Kidney (tissue), 14 donors: ENCODE measurements around the gene DSCAML1. TPM values are rescaled to one million over a fixed set of nuclear protein-coding genes. Genes with fewer than 3 reads are reported as not detected.

Experiments
- DNase-seq, 5 donors: peaks; one replicate each; pipeline ENCODE4 v3.0.0-alpha.2; 2013 to 2020
- FAIRE-seq: peaks from 2 replicates; lab custom pipeline; 2012; peaks lifted over from hg19 to GRCh38; lab: Jason Lieb, UNC
- H3K27ac ChIP-seq, 2 donors: one replicate each; pipeline ENCODE4 v1.7.0; 2013; ENCODE audit warnings: low read depth in 2 of 2, low read length in 2 of 2, inconsistent platforms in 1 of 2
- H3K27me3 ChIP-seq: one replicate; pipeline ENCODE4 v1.7.1; 2013; ENCODE audit warnings: low read length, inconsistent platforms; ENCODE audit not compliant: control insufficient read depth, insufficient read depth
- H3K36me3 ChIP-seq, 3 donors: one replicate each; pipeline versions ENCODE4 v1.7.0 to v1.7.1; 2013; ENCODE audit warnings: low read length in 3 of 3, control low read depth in 1 of 3, inconsistent platforms in 1 of 3; ENCODE audit not compliant: insufficient read depth in 3 of 3, control insufficient read depth in 2 of 3
- H3K4me1 ChIP-seq, 3 donors: one replicate each; pipeline versions ENCODE4 v1.7.0 to v1.7.1; 2013; ENCODE audit warnings: low read length in 3 of 3, inconsistent platforms in 1 of 3, low read depth in 1 of 3; ENCODE audit not compliant: control insufficient read depth in 2 of 3, insufficient read depth in 2 of 3
- H3K4me3 ChIP-seq, 3 donors: one replicate each; pipeline versions ENCODE4 v1.7.0 to v1.8.1; 2013; ENCODE audit warnings: low read length in 3 of 3, control low read depth in 1 of 3, inconsistent platforms in 1 of 3
- H3K9ac ChIP-seq, 3 donors: one replicate each; pipeline versions ENCODE4 v1.7.0 to v1.7.1; 2013; ENCODE audit warnings: low read length in 3 of 3, control low read depth in 1 of 3, inconsistent platforms in 1 of 3
- H3K9me3 ChIP-seq, 3 donors: one replicate each; pipeline versions ENCODE4 v1.7.0 to v1.7.1; 2013; ENCODE audit warnings: low read length in 3 of 3, control low read depth in 1 of 3, inconsistent platforms in 1 of 3; ENCODE audit not compliant: control insufficient read depth in 2 of 3, insufficient read depth in 1 of 3
- intact Hi-C: fragments of 100-400 bp; cut with DNase I; formaldehyde crosslinking; loops from one replicate; pipeline ENCODE4 v1.11.1; 2022
- polyA plus RNA-seq: library from polyadenylated mRNA; stranded (reverse); fragments of 350-450 nt; fragmentation: Illumina TruSeq; extraction: RNeasy Lipid Tissue Mini Kit (QIAGEN cat#74804); gene quantifications from one replicate; pipeline ENCODE4 v1.2.3, GENCODE V29; 2014; ENCODE audit warnings: low read depth, low replicate concordance; ENCODE audit not compliant: insufficient read depth
- total RNA-seq: library from RNA; stranded (reverse); fragmentation: NEBNext Ultra II Directional; extraction: Animal tissue kit (Norgen Biotek cat#: 25700); gene quantifications from one replicate; pipeline ENCODE4 v1.2.1, GENCODE V29; 2021
- TF ChIP-seq, protein P1 (sequence below): IDR thresholded peaks from 3 replicates; pipeline ENCODE4 v1.5.1; 2012; ENCODE audit warnings: mild to moderate bottlenecking, moderate library complexity, borderline replicate concordance; ENCODE audit not compliant: insufficient read depth; ENCODE audit errors: extremely low read depth
- donor health status: control.
- donor health status: control.
- donor health status: control.
- donor health status: control.
- donor health status: control.
- donor health status: DM: yes; HTN: yes; CAD: no.
- donor health status: Normal renal cell carcinoma (clear cell type).

The DSCAML1 gene
- total and polyA plus RNA-seq, 2 donors from 2014 or later, result 0.95 to 17.3 TPM

DNA sequence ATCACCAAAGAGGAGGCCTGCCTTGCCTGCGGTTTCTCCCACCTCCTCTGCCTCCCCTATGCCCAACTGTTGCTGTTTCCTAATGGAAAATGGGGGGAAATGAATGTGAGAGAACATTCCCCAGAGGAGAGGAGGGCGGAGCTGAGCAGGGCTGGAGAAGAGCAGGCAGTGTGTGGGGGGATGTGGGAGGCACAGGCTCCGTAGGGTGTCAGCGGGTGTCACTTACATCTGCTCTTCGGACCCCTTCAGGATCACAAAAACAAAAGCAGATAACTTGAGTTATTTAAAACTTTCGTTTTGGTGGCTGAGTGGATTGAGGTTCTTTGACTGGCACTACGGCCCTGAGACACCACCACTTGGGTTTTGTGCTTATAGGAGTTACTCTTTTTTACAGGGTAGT lies 375.5 kb downstream of the DSCAML1 start:
- no peaks in the 10 kb centered on the region for H3K4me1 ChIP-seq
- intact Hi-C loops, result no loop called here
- DNase-seq, result peak in 4 of 5 donors; percentile 37 to 65 (median 50)
- no peaks in the 10 kb centered on the region for H3K36me3 ChIP-seq
- no peak overlapping the region for H3K9ac ChIP-seq
- TF ChIP-seq, protein P1, sequence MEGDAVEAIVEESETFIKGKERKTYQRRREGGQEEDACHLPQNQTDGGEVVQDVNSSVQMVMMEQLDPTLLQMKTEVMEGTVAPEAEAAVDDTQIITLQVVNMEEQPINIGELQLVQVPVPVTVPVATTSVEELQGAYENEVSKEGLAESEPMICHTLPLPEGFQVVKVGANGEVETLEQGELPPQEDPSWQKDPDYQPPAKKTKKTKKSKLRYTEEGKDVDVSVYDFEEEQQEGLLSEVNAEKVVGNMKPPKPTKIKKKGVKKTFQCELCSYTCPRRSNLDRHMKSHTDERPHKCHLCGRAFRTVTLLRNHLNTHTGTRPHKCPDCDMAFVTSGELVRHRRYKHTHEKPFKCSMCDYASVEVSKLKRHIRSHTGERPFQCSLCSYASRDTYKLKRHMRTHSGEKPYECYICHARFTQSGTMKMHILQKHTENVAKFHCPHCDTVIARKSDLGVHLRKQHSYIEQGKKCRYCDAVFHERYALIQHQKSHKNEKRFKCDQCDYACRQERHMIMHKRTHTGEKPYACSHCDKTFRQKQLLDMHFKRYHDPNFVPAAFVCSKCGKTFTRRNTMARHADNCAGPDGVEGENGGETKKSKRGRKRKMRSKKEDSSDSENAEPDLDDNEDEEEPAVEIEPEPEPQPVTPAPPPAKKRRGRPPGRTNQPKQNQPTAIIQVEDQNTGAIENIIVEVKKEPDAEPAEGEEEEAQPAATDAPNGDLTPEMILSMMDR, result no peak
- no peak overlapping the region for H3K27ac ChIP-seq
- no peak for FAIRE-seq
- no peaks in the 10 kb centered on the region for H3K9me3 ChIP-seq
- H3K27me3 ChIP-seq, result no peaks in the 10 kb centered on the region
- no peak overlapping the region for H3K4me3 ChIP-seq

DNA sequence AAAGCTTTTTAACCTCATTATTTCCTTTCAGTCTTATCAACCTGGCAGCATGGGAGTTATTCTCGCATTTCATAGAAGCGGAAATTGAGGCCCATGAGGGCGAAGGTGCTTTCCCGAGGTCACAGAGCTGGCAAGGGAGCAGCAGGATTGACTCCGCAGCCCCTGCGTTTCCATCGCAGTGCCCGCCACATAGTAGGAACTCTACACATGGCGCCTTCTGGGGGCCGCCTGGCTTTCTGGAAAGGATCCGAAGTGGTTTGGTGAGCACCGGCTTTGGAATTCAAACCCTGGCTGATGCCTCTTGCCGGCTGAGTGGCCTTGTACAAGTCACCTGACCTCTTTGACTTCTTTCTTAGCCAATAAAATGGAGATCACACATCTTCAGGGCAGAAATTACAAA lies 376.0 kb downstream of the DSCAML1 start:
- no peak overlapping the region for H3K9ac ChIP-seq

DNA sequence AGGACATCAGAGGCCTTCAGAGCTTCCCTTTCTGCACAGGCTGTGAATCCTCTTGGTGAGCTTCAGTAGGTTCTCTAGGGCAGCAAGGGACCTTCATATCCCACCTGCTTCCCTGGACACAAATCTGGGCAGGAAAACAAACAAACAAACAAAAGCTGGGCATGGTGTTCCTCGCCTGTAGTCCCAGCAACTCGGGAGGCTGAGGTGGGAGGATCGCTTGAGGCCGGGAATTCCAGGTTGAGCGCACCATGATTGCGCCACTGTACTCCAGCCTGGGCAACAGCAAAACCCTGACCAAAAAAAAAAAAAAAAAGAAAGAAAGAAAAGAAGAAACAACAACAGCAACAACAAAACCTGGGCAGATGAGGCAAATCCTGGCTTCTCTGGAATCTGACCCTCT lies 376.4 kb downstream of the DSCAML1 start:
- H3K4me1 ChIP-seq, result no peaks in the 10 kb centered on the region
- no peaks in the 10 kb centered on the region for H3K9me3 ChIP-seq
- peak in 2 of 5 donors; percentile 11 to 22 for DNase-seq
- H3K27me3 ChIP-seq, result no peaks in the 10 kb centered on the region
- no peaks in the 10 kb centered on the region for H3K36me3 ChIP-seq
- FAIRE-seq, result no peak
- intact Hi-C loops, result no loop called here
- TF ChIP-seq, protein P1, result no peak
- H3K27ac ChIP-seq, result no peak overlapping the region
- H3K9ac ChIP-seq, result no peak overlapping the region
- H3K4me3 ChIP-seq, result no peak overlapping the region

More for the DNA sequence above, 376.0 kb downstream of the DSCAML1 start:
- FAIRE-seq (no peak), DNase-seq (peak in 2 of 5 donors; percentile 32 to 49)
- no peaks in the 10 kb centered on the region for H3K27me3 ChIP-seq
- H3K9me3 ChIP-seq, result no peaks in the 10 kb centered on the region
- TF ChIP-seq, protein P1, result no peak
- H3K4me1 ChIP-seq, result no peaks in the 10 kb centered on the region
- H3K27ac ChIP-seq, result no peak overlapping the region
- intact Hi-C loops, result no loop called here
- no peak overlapping the region for H3K4me3 ChIP-seq
- H3K36me3 ChIP-seq, result no peaks in the 10 kb centered on the region

DNA sequence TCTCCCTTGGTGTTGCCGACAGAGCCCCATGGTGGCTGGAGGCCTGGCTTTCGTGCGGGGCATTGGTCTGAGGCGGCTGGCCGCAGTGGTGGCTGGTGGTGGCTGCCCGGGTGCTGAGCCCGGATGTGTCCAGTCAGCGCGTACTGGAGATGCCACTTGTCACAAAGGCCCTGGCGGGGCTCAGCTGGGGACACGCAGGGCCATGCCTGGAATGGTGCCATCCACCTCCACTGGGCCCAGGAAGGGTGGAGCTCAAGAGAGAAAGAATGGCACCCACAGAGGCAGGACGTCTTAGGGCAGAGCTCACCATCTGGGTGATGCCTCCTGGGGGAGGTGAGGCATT lies 376.9 kb downstream of the DSCAML1 start:
- no peaks in the 10 kb centered on the region for H3K9me3 ChIP-seq
- H3K27ac ChIP-seq, result no peak overlapping the region
- DNase-seq, result peak in 2 of 5 donors; percentile 30 to 64
- no peak overlapping the region for H3K4me3 ChIP-seq
- no peaks in the 10 kb centered on the region for H3K27me3 ChIP-seq
- H3K9ac ChIP-seq, result no peak overlapping the region
- intact Hi-C loops, result no loop called here
- no peaks in the 10 kb centered on the region for H3K36me3 ChIP-seq
- no peak for FAIRE-seq
- no peaks in the 10 kb centered on the region for H3K4me1 ChIP-seq
- TF ChIP-seq, protein P1, result no peak
